Astrocyte of the cerebellum (primary cell): ENCODE measurements around the gene EHBP1L1.
A peak's percentile ranks its signal among the peaks of the same experiment; 100 is the strongest.

ENCODE experiments used
- DNase-seq: peaks from one replicate; pipeline ENCODE4 v3.0.0-alpha.2; 2011; ENCODE audit warnings: low read depth
- H3K4me3 ChIP-seq: 2 replicates; pipeline ENCODE4 v1.5.1; 2011; ENCODE audit warnings: mild to moderate bottlenecking, low read depth, low read length, moderate library complexity
- in situ Hi-C: cut with HindIII; loops from 2 replicates; pipeline ENCODE4 v1.10.0; 2017; ENCODE audit warnings: low sequenced_read_pairs
- TF ChIP-seq, protein P1 (sequence below): IDR thresholded peaks from 2 replicates; pipeline ENCODE4 v1.5.1; 2012; ENCODE audit warnings: low read length, low read depth, moderate library complexity, mild to moderate bottlenecking; ENCODE audit errors: missing control alignments

The EHBP1L1 gene

DNA sequence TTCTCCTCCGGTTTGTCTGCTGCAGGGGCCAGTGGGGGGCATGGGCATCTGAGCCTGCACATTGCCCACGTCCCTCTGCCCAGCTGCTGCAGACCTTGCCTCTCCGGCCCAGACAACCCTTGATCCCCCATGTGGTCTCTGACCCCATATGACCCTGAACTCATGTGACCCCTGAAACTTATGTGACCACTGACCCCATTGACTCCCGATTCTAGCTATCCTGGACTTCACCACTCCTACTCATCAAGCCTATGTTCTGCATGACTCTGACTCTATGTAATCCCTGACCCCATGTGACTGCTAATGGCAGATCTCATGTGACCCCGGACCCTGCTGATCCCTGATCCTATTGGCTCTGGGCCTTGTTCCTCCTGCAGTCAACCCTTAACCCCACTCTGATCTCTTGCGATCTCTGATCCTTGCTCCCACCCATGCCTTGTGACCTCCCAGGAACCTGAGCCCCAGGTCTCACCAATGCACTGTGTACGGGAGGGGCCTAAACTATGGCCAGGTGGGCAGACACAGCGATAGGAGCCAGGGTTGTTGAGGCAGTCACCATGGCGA is 23.4 kb upstream of the EHBP1L1 start:
- no peak for DNase-seq
- in situ Hi-C loops: no loop called here
- TF ChIP-seq, protein P1, sequence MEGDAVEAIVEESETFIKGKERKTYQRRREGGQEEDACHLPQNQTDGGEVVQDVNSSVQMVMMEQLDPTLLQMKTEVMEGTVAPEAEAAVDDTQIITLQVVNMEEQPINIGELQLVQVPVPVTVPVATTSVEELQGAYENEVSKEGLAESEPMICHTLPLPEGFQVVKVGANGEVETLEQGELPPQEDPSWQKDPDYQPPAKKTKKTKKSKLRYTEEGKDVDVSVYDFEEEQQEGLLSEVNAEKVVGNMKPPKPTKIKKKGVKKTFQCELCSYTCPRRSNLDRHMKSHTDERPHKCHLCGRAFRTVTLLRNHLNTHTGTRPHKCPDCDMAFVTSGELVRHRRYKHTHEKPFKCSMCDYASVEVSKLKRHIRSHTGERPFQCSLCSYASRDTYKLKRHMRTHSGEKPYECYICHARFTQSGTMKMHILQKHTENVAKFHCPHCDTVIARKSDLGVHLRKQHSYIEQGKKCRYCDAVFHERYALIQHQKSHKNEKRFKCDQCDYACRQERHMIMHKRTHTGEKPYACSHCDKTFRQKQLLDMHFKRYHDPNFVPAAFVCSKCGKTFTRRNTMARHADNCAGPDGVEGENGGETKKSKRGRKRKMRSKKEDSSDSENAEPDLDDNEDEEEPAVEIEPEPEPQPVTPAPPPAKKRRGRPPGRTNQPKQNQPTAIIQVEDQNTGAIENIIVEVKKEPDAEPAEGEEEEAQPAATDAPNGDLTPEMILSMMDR: no peak
- no peak overlapping the region for H3K4me3 ChIP-seq

DNA sequence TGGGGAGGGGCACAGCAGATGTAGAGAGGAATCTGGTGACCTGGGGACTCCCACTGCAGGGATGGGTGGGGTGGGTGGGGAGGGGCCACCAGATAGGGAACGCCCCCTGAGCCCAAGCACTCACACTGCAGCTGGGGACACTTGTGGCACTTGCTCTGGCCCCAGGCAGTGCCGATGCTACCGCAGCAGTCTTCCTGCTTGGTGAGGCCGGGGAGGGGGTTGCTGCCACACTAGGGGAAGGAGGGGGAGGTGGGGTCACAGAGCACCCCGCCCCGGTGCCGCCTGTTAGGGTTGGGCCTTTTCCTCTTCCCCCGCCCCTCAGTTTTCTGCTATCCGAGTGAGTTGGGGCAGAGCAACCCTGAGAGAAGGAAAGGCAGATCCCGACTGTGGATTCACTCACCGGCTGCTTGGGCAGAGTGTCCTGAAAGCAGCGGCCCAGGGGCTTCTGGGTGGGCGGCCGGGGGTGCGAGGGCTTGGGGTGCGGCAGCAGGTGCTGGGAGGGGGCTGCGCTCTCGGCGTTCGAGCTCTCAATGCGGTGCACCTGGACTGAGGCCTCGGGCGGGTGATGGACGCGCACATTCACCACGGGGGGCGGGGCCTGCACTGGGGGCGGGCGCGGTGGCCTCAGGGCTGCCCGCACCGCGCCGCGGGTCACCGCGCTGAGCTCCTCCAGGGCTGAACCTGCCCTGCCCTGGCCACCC is 22.4 kb upstream of the EHBP1L1 start:
- TF ChIP-seq, protein P1: no peak
- H3K4me3 ChIP-seq: no peak overlapping the region
- no peak for DNase-seq
- in situ Hi-C loops: no loop called here

DNA sequence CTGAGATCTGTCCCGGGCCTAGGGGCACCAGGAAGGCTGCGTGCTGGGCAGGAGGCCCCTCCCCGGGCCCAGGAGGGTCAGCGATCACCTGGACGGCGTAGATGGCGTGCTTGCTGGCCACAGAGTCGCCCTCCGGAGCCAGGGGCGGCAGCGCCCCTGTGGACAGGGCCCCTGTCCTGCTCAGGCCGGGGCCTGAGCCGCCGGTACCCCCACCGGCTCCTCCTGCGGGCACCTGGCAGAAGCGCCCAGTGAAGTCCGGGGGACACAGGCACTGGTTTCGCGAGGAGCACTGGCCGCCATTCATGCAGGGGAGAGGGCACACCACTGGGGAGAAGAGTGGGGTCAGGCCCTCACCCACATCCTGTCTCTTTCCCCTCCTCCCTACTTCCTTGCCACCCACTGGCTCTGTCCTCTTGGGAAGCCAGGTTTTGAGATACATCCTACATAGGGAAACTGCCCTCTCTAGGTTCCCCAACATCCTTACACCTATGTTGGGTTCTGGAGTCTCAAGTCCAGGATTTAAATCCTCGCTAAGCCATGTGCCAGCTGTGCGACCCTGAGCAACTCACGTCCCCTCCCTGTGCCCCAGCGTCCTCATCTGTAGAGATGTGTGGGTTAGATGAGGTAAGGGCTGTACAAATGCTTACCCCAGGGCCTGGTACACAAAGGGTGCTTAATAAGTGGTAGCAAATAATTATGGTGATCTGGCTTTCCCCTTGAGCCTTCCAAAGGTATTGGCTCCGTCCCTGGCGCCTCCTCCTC is 21.6 kb upstream of the EHBP1L1 start:
- no peak for DNase-seq
- no peak overlapping the region for H3K4me3 ChIP-seq
- TF ChIP-seq, protein P1: no peak
- in situ Hi-C loops: no loop called here

DNA sequence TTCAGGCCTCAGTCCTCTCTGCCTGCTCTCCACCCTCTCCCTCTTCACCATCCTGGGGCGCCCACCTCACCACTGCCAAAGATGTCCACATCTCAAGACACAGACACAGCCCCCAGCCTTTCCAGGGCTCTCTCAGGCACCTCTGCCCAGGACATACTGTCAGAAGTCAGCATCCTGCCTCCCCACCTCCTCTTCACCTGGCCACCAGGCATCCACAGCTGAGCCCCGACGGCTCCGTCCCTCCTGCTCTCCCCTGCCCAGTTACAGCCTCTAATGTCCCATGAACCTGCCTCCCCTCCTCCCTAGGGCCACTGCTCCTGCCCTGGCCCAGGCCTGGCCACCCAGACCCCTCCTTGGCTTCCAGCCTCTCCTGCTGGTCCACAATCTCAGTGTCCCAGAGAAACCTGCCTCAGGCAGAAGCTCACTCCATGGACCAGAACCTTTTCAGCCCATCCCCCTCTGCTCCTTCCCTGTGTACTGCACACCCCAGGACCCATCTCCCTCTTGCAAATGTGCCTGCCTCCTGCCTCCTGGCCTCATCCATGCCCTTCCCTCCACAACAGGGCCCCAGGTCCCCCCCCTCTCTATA is 20.9 kb upstream of the EHBP1L1 start:
- no peak for DNase-seq
- in situ Hi-C loops: no loop called here
- TF ChIP-seq, protein P1: no peak
- peak overlapping the region; percentile 70 for H3K4me3 ChIP-seq

DNA sequence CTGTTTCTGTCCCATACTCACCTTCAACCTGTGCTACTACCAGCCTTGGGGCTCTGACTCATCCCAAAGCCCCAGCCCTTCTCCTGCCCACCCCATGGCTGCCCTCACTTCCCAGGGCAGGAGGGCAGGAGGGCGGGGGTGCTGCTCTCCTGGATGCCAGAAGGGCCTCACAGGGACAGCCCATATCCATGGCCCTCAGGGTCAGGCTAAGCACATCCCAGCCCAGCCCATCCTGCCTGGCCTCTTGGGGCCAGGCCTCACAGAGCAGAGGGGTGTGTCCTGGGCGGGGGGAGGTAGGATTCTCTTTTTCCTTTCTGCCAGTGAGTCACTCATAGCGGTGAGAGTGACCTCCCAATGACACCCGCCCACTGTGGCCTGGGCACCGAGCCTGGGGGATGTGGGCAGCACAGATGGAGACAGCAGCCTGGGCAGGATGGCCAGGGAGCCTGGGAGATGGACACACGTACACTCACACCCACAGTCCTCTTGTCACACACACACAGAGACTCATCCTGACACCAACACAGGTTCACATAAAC is 20.1 kb upstream of the EHBP1L1 start:
- no peak for DNase-seq
- TF ChIP-seq, protein P1: no peak
- peak overlapping the region; percentile 70 for H3K4me3 ChIP-seq
- in situ Hi-C loops: no loop called here
